ENCODE results near the gene PPM1H.
"Not testable (repeated sequence)": the region's sequence is repeated elsewhere in the genome, so short reads cannot be mapped to it uniquely, and the experiment has no call there.

Gene PPM1H

DNA sequence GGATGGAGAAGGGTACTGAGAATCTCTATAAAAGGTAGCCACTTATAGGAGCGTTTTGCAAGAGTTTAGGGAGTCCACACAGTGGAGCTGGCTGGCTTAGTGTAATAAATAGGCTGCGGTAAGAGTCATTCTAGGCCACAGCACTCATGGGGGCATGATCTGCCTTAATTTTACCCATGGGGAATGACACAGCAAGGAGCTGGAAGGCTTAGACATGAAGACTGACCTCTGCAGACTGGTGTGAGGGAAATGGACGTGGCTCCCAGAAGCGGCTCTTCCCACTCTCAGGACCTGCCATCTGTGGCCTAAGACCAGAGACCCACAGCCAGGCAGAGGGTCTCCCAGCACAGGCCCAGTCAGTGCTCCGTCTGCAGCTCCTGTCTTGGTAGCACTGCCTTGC lies 173.3 kb downstream of the PPM1H start:
- no peaks in the 10 kb centered on the region for H3K36me3 ChIP-seq (replicated peaks; ENCODE audit: low read depth, low read length)
- H3K4me2 ChIP-seq (ENCODE audit: low read length) = no peak overlapping the region
- no peak for TF ChIP-seq EZH2phosphoT487 (IDR thresholded peaks at IDR 0.05; ENCODE audit: low read depth)
- no peak for TF ChIP-seq CTCF (IDR thresholded peaks at IDR 0.05; ENCODE audit: low read depth, low read length)
- H4K20me1 ChIP-seq (ENCODE audit: insufficient read depth, low read length) = no peaks in the 10 kb centered on the region
- H2AFZ ChIP-seq (ENCODE audit: low read depth, low read length) = no peak overlapping the region
- H3K9me3 ChIP-seq (ENCODE audit: insufficient read depth, low read length) = no peaks in the 10 kb centered on the region
- H3K4me3 ChIP-seq (ENCODE audit: low read length) = no peak overlapping the region
- H3K79me2 ChIP-seq (ENCODE audit: low read length) = no peaks in the 10 kb centered on the region
- no peak overlapping the region for H3K9ac ChIP-seq (ENCODE audit: low read length)
- no peak overlapping the region for H3K27ac ChIP-seq (ENCODE audit: low read length)
- H3K4me1 ChIP-seq (ENCODE audit: low read length) = peaks cover 10% of the 10 kb centered on the region
- no peaks in the 10 kb centered on the region for H3K27me3 ChIP-seq (ENCODE audit: low read depth, low read length)

DNA sequence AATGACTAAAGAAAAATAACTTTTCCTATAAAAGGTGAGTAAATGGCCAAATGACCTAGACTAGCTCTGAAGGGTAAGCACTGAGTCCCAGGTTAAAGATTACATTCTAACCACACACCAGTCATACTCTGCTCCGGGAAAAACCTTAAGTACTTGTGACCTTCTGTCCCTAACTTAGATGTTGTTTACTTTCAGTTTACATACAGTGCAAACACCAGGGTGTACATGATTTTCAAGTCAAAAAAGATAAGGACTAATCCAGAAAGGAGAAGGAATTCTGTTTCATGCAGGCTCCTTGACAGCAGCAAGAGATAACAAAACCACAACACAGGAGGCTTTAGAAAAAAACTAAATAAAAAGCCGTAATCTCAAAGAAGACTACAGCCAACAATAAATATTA lies 174.2 kb downstream of the PPM1H start:
- Histone ChIP-seq H2AFZ (ENCODE audit: low read depth, low read length) (no peak overlapping the region), H3K27me3 (ENCODE audit: low read depth, low read length) (no peaks in the 10 kb centered on the region), H3K36me3 (replicated peaks; ENCODE audit: low read depth, low read length) (no peaks in the 10 kb centered on the region), H3K9ac (ENCODE audit: low read length) (no peak overlapping the region), H3K4me2 (ENCODE audit: low read length) (peak overlapping the region; percentile 32), H3K9me3 (ENCODE audit: insufficient read depth, low read length) (no peaks in the 10 kb centered on the region), H3K79me2 (ENCODE audit: low read length) (no peaks in the 10 kb centered on the region), H3K27ac (ENCODE audit: low read length) (no peak overlapping the region), H3K4me3 (ENCODE audit: low read length) (no peak overlapping the region), H3K4me1 (ENCODE audit: low read length) (peaks cover 10% of the 10 kb centered on the region), H4K20me1 (ENCODE audit: insufficient read depth, low read length) (no peaks in the 10 kb centered on the region)
- TF ChIP-seq CTCF (IDR thresholded peaks at IDR 0.05; ENCODE audit: low read depth, low read length) (no peak), EZH2phosphoT487 (IDR thresholded peaks at IDR 0.05; ENCODE audit: low read depth) (no peak)

DNA sequence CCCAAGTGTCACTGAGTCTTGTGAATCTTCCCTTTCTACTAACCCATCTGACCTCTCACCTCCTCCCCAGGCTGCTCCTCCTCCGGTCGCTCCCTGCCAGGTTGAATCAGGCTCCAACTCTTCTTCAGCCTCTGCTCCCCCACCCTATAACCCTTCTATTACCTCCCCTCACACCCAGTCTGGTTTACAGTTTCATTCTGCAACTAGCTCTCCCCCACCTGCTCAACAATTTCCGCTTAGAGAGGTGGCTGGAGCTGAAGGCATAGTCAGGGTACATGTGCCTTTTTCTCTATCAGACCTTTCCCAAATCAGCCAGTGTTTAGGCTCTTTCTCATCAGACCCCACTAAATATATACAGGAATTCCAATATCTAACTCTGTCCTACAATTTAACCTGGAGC lies 174.6 kb downstream of the PPM1H start:
- H4K20me1 ChIP-seq (ENCODE audit: insufficient read depth, low read length); H3K27ac ChIP-seq (ENCODE audit: low read length); H3K9ac ChIP-seq (ENCODE audit: low read length); H2AFZ ChIP-seq (ENCODE audit: low read depth, low read length); H3K36me3 ChIP-seq (replicated peaks; ENCODE audit: low read depth, low read length); H3K4me1 ChIP-seq (ENCODE audit: low read length); H3K9me3 ChIP-seq (ENCODE audit: insufficient read depth, low read length); H3K4me3 ChIP-seq (ENCODE audit: low read length); H3K27me3 ChIP-seq (ENCODE audit: low read depth, low read length); H3K79me2 ChIP-seq (ENCODE audit: low read length): not testable (repeated sequence)
- H3K4me2 ChIP-seq (ENCODE audit: low read length) = peak overlapping the region; percentile 32

DNA sequence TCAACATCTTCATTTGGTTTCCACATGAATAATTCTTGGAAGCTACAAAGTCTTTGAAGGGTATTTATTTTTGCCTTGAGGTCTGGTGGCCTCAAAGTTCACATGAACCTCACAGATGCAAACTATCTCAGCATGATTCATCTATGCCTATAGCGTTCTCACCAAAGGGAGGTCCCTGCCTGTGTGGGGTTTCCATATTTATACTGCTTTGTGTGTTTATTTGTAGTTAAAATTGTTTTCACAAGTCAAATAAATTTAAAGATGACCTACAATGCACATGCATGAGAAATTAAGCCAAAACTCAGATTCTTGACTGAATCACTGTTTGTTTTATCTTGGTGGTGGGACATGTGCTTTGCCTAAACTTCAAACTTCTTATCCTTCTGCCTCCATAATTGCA lies 176.7 kb downstream of the PPM1H start:
- no peak overlapping the region for H3K4me2 ChIP-seq (ENCODE audit: low read length)
- H4K20me1 ChIP-seq (ENCODE audit: insufficient read depth, low read length) = no peaks in the 10 kb centered on the region
- no peaks in the 10 kb centered on the region for H3K36me3 ChIP-seq (replicated peaks; ENCODE audit: low read depth, low read length)
- no peak overlapping the region for H3K4me3 ChIP-seq (ENCODE audit: low read length)
- H3K4me1 ChIP-seq (ENCODE audit: low read length) = peaks cover 10% of the 10 kb centered on the region
- H3K27ac ChIP-seq (ENCODE audit: low read length) = no peak overlapping the region
- H2AFZ ChIP-seq (ENCODE audit: low read depth, low read length) = no peak overlapping the region
- H3K9me3 ChIP-seq (ENCODE audit: insufficient read depth, low read length) = no peaks in the 10 kb centered on the region
- no peaks in the 10 kb centered on the region for H3K79me2 ChIP-seq (ENCODE audit: low read length)
- TF ChIP-seq CTCF (IDR thresholded peaks at IDR 0.05; ENCODE audit: low read depth, low read length) = no peak
- TF ChIP-seq EZH2phosphoT487 (IDR thresholded peaks at IDR 0.05; ENCODE audit: low read depth) = no peak
- no peaks in the 10 kb centered on the region for H3K27me3 ChIP-seq (ENCODE audit: low read depth, low read length)
- H3K9ac ChIP-seq (ENCODE audit: low read length) = no peak overlapping the region

DNA sequence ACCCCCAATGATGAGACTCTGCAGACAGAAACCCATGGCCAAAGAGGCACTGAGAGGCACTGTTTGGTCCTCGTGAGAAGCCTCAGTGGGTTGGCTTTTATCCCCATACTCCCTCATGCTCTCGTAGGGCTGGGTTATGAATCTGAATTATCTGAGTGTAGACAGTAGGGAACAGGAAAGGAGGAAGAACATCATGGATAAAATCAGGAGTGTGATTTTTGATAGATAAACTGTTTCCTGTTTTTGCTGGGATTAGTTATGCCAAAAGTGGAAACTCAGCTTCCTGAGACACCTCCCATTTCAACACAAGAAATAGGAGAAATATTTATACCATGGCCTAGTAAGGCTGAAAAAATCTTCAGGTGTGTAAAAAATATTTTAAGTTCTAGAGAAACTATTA lies 177.9 kb downstream of the PPM1H start:
- no peak overlapping the region for H3K9ac ChIP-seq (ENCODE audit: low read length)
- no peaks in the 10 kb centered on the region for H4K20me1 ChIP-seq (ENCODE audit: insufficient read depth, low read length)
- peaks cover 10% of the 10 kb centered on the region for H3K4me1 ChIP-seq (ENCODE audit: low read length)
- no peak for TF ChIP-seq CTCF (IDR thresholded peaks at IDR 0.05; ENCODE audit: low read depth, low read length)
- TF ChIP-seq EZH2phosphoT487 (IDR thresholded peaks at IDR 0.05; ENCODE audit: low read depth) = no peak
- no peaks in the 10 kb centered on the region for H3K79me2 ChIP-seq (ENCODE audit: low read length)
- H3K4me2 ChIP-seq (ENCODE audit: low read length) = no peak overlapping the region
- no peaks in the 10 kb centered on the region for H3K27me3 ChIP-seq (ENCODE audit: low read depth, low read length)
- no peak overlapping the region for H3K4me3 ChIP-seq (ENCODE audit: low read length)
- H3K9me3 ChIP-seq (ENCODE audit: insufficient read depth, low read length) = no peaks in the 10 kb centered on the region
- no peaks in the 10 kb centered on the region for H3K36me3 ChIP-seq (replicated peaks; ENCODE audit: low read depth, low read length)
- H2AFZ ChIP-seq (ENCODE audit: low read depth, low read length) = no peak overlapping the region
- H3K27ac ChIP-seq (ENCODE audit: low read length) = no peak overlapping the region

Data from OCI-LY3 (cell line).